Measurements from ENCODE around the gene FLNA. TPM values are rescaled to one million over a fixed set of nuclear protein-coding genes. Genes with fewer than 3 reads are reported as not detected.
"Not testable (repeated sequence)": the region's sequence is repeated elsewhere in the genome, so short reads cannot be mapped to it uniquely, and the experiment has no call there.

FLNA gene
- total RNA-seq, 1 donor from 2014 or later, result 1,271 TPM

GRCh38 chrX:154359362-154360154 lies 14.9 kb downstream of the FLNA start:
- intact Hi-C loops (cut with micrococcal nuclease), result no loop called here

- intact Hi-C loops (cut with micrococcal nuclease), result no loop called here
Observed at GRCh38 chrX:154358829-154359228, 15.6 kb downstream of the FLNA start.

GRCh38 chrX:154358011-154358410 lies 16.4 kb downstream of the FLNA start:
- intact Hi-C loops (cut with micrococcal nuclease), result no loop called here

GRCh38 chrX:154357205-154357604 lies 17.2 kb downstream of the FLNA start:
- intact Hi-C loops (cut with micrococcal nuclease), result no loop called here

- intact Hi-C loops (cut with micrococcal nuclease), result no loop called here
Observed at GRCh38 chrX:154356596-154356995, 17.8 kb downstream of the FLNA start.

- intact Hi-C loops (cut with micrococcal nuclease), result no loop called here
Observed at GRCh38 chrX:154355776-154356140, 18.7 kb downstream of the FLNA start.

- intact Hi-C loops (cut with micrococcal nuclease), result no loop called here
Observed at GRCh38 chrX:154355094-154355775, 19.2 kb downstream of the FLNA start.

- intact Hi-C loops (cut with micrococcal nuclease), result no loop called here
Observed at GRCh38 chrX:154354516-154354915, 19.9 kb downstream of the FLNA start.

GRCh38 chrX:154354013-154354412 lies 20.4 kb downstream of the FLNA start:
- intact Hi-C loops (cut with micrococcal nuclease), result no loop called here

GRCh38 chrX:154353172-154353843 lies 21.1 kb downstream of the FLNA start:
- intact Hi-C loops (cut with micrococcal nuclease), result no loop called here

GRCh38 chrX:154352466-154352865 lies 22.0 kb downstream of the FLNA start:
- intact Hi-C loops (cut with micrococcal nuclease), result loop anchor here (1.0 kb wide), 1 partner anchor 17 kb away; no protein-coding TSS in a partner anchor

- intact Hi-C loops (cut with micrococcal nuclease), result loop anchor here (1.0 kb wide), 1 partner anchor 17 kb away; no protein-coding TSS in a partner anchor
Observed at GRCh38 chrX:154352012-154352401, 22.4 kb downstream of the FLNA start.

GRCh38 chrX:154351183-154352011 lies 23.0 kb downstream of the FLNA start:
- intact Hi-C loops (cut with micrococcal nuclease), result loop anchor here (1.0 kb wide), 1 partner anchor 18 kb away; no protein-coding TSS in a partner anchor

- intact Hi-C loops (cut with micrococcal nuclease), result no loop called here
Observed at GRCh38 chrX:154350429-154351182, 23.8 kb downstream of the FLNA start.

- intact Hi-C loops (cut with micrococcal nuclease), result no loop called here
Observed at GRCh38 chrX:154349979-154350378, 24.5 kb downstream of the FLNA start.

- intact Hi-C loops (cut with micrococcal nuclease), result no loop called here
Observed at GRCh38 chrX:154349359-154349935, 25.0 kb downstream of the FLNA start.

GRCh38 chrX:154348646-154349358 lies 25.6 kb downstream of the FLNA start:
- intact Hi-C loops (cut with micrococcal nuclease), result no loop called here

- intact Hi-C loops (cut with micrococcal nuclease), result no loop called here
Observed at GRCh38 chrX:154348114-154348531, 26.3 kb downstream of the FLNA start.

GRCh38 chrX:154343620-154344019 lies 30.8 kb downstream of the FLNA start:
- intact Hi-C loops (cut with micrococcal nuclease), result not testable (repeated sequence)

Data from T-helper 2 cell treated with Interferon-gamma antibody and Interleukin-4, amounts not matched to agents 100 ng/mL and 5 ng/mL, for 36 hours (primary cell).